Measurements from ENCODE around the gene DYNLT4.

The DYNLT4 gene

GRCh38 chr1:44757420-44757819 is 49.7 kb downstream of the DYNLT4 start:
- DNase-seq: no peak

Data from C1 segment of cervical spinal cord (tissue), 14 donors.